ENCODE measurements around the gene KSR1.
"Not testable (repeated sequence)": the region's sequence is repeated elsewhere in the genome, so short reads cannot be mapped to it uniquely, and the experiment has no call there.

Gene KSR1

DNA sequence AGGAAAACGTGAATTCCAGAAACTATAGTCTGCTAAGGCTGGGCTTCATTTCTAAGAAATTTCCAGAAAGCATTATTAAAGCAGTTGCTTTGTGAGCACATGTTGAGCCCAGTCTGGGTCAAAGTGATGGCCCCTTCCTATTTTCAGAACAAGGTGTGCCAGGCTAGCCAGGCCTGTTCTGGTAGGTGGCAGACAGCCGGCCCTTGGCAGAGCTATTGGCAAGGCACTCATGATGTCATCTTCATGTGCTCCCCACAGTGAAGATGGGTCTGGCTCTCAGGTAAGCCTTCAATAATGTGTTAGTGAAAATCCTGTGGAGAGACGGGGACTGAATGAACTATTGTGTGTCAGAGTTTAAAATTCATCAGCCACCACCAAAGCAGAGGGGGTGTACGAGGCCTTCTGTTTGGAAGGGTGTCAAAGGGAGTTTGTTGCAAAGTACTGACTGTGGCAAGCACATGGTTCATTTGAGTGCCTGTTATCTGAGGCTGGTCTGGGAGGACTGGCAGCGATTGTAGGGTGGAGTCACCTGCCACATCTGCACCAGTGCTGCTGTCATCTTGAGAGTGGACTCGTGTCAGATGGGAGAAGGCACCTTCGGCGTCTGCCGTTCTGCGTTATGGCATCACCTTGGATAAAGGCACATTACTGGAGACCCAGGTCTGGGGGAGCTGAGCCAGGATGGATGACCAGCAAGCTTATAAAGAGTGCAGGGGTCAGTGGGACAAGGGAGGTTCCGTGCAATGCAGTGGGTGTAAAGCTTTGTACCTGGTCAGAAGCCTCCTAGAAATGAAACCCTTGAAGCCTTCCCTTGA, 43.4 kb downstream of the KSR1 start:
- H3K4me3 ChIP-seq (ENCODE audit: low read length), result no peak overlapping the region
- no peaks in the 10 kb centered on the region for H3K27me3 ChIP-seq (ENCODE audit: insufficient read depth, low read length)
- H3K9me3 ChIP-seq (ENCODE audit: low read length), result peaks cover 11% of the 10 kb centered on the region
- no peaks in the 10 kb centered on the region for H3K36me3 ChIP-seq (ENCODE audit: insufficient read depth, low read length)
- peaks cover 5% of the 10 kb centered on the region for H3K4me1 ChIP-seq (ENCODE audit: insufficient read depth, low read length)
- no peak overlapping the region for H2AFZ ChIP-seq (ENCODE audit: low read depth, low read length)

DNA sequence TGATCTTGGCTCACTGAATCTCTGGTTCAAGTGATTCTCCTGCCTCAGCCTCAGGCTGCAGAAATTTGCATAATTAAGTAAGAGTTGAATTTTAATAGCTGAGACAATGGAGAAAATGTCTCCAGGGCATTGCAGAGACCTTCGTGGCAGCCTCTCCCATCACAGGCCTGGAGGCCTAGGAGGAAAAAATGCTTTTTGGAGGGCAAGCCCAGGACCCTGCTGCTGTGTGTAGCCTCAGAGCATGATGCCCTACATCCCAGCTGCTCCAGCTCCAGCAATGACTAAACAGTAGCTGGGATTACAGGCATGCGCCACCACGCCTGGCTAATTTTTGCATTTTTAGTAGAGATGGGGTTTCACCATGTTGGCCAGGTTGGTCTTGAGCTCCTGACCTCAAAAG, 45.1 kb downstream of the KSR1 start:
- H3K4me1 ChIP-seq (ENCODE audit: insufficient read depth, low read length); H3K36me3 ChIP-seq (ENCODE audit: insufficient read depth, low read length); H3K27me3 ChIP-seq (ENCODE audit: insufficient read depth, low read length); H2AFZ ChIP-seq (ENCODE audit: low read depth, low read length); H3K4me3 ChIP-seq (ENCODE audit: low read length): not testable (repeated sequence)
- peaks cover 11% of the 10 kb centered on the region for H3K9me3 ChIP-seq (ENCODE audit: low read length)

DNA sequence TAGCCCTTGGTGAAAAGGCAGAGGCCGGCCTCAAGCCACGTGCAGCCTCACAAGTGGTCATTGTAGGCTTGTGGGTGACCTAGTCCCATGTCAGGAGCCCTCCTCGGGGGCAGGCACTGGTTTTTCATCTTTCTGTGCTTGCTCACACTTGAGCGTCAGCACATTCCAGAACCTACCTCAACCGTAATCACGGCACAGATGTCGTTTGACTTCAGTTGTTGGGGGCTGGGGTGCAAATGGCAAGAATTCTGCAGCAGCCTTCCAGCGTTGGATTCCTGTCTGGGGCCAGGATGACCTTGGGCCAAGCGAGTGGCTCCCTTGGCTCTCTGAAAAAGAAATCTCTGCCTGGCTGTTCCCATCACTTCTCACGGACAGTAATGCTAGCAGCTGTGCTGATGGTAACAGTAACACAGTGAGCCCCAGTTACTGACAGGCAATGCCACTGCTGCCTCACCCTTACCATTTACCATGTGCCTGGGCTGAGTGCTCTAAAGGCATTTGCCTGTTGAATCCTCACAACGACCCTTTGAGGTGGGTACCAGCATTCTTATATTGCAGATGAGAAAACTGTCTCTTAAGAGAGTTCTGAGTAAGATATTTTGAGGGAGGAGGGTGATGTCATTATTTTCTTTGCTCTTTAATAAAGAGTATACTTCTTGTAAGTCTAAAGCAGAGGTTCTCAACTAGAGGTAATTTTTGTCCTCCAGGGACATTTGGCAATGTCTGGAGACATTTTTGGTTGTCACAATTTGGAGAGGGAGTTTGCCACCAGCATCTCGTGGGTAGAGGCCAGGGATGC, 46.5 kb downstream of the KSR1 start:
- no peaks in the 10 kb centered on the region for H3K36me3 ChIP-seq (ENCODE audit: insufficient read depth, low read length)
- H3K9me3 ChIP-seq (ENCODE audit: low read length), result peaks cover 11% of the 10 kb centered on the region
- no peaks in the 10 kb centered on the region for H3K4me1 ChIP-seq (ENCODE audit: insufficient read depth, low read length)
- no peak overlapping the region for H2AFZ ChIP-seq (ENCODE audit: low read depth, low read length)
- no peak overlapping the region for H3K4me3 ChIP-seq (ENCODE audit: low read length)
- H3K27me3 ChIP-seq (ENCODE audit: insufficient read depth, low read length), result no peaks in the 10 kb centered on the region

DNA sequence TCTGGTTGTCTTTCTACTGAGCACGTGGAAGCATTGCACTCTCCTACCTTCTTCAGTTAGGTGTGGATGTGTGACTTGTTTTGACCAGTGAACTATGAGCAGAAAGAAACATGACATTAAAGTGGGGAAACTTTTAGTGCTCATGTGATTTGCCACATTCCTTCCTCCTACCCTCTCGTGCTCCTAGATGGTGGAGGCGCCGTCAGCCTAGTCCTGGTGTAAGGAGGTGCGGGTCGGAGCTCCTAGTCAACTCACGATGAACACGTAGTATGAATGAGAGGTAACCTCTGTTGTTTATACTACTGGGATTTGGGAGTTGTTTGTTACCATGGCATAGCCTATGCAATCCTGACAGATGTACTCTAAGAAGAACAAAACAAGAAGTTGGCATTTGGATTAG, 47.4 kb downstream of the KSR1 start:
- Histone ChIP-seq H3K4me3 (ENCODE audit: low read length) (no peak overlapping the region), H3K4me1 (ENCODE audit: insufficient read depth, low read length) (no peaks in the 10 kb centered on the region), H3K9me3 (ENCODE audit: low read length) (peaks cover 11% of the 10 kb centered on the region), H3K36me3 (ENCODE audit: insufficient read depth, low read length) (no peaks in the 10 kb centered on the region), H3K27me3 (ENCODE audit: insufficient read depth, low read length) (no peaks in the 10 kb centered on the region), H2AFZ (ENCODE audit: low read depth, low read length) (no peak overlapping the region)

DNA sequence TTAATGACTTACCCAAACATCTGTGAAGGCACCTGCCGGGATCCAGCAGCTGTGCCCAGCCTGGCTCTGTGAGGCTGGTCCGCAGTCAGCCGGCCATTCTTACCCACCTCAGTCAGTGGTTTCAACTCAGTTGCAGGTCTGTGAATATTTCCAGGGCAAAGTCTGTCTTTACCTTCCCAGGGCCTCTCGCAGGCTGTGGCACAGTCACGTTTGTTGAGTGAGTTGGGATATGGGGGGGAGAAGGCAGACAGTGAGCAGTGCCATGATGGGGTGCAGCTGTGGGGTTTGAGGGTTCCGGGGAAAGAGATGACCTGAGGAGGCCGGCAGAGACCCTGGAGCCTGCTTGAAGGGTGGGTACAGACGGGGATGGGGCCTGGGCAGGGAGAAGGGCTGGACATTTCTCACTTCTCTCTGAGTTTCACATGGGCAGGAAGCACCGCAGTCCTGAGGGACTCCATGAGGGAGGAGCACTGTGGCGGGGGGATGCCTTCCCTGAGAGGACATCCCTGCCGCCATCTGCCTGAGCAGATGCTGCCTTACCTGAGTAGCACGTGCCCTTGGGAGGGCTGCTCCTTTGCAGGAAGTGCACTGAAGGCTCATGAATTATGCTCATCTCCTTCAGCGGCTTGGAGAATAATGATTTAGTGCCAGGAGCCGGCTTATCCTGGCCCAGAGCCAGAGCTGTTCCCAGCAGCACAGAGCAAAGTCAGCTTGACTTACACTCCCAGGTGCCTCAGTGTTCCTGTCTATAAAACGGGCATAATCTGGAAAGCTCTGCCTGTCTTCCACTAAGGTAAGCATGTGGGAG, 48.1 kb downstream of the KSR1 start:
- Histone ChIP-seq H2AFZ (ENCODE audit: low read depth, low read length) (no peak overlapping the region), H3K27me3 (ENCODE audit: insufficient read depth, low read length) (no peaks in the 10 kb centered on the region), H3K36me3 (ENCODE audit: insufficient read depth, low read length) (no peaks in the 10 kb centered on the region), H3K9me3 (ENCODE audit: low read length) (peaks cover 11% of the 10 kb centered on the region), H3K4me1 (ENCODE audit: insufficient read depth, low read length) (no peaks in the 10 kb centered on the region), H3K4me3 (ENCODE audit: low read length) (no peak overlapping the region)

DNA sequence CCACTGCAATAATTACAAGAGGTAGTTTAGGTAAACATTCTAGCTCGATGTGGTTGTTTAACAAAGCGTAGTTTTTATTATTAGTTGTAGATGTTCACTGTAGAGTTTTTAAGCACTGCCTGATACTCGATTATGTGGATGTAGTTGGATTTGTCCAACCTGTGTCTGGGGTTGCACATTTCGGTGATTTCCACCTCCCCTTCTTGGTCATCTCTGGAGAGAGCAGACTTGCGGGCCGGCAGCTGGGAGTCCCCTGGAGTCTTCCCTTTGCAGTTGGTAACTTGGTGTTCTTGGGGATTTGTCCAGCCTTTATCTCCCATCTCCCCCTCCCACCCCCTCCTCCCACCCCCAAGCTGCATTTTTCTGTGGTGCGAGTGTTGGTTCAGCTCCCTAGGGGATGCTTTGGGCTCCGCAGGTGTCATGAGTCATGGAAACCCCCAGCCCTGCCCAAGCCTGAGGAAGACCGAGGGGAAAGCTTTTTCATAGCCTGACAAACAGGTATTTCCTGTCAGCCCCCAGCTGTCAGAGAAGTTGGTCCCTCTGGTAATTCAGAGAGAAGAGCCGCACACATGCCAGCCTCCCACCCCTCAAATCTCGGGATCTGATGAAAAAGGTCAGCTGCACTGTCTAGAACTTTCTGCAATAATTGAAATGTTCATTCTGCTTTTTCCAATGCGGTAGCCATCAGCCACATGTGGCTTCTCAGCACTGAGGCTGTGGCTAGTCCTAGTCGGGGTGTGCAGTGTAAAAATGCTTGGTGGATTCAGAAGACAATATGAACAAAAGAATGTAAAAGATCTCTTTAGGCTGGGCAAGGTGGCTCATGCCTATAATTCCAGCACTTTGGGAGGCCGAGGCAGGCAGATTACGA, 50.3 kb downstream of the KSR1 start:
- Histone ChIP-seq H3K4me1 (ENCODE audit: insufficient read depth, low read length) (peaks cover 5% of the 10 kb centered on the region), H3K36me3 (ENCODE audit: insufficient read depth, low read length) (no peaks in the 10 kb centered on the region), H3K9me3 (ENCODE audit: low read length) (peaks cover 3% of the 10 kb centered on the region), H2AFZ (ENCODE audit: low read depth, low read length) (no peak overlapping the region), H3K27me3 (ENCODE audit: insufficient read depth, low read length) (no peaks in the 10 kb centered on the region), H3K4me3 (ENCODE audit: low read length) (no peak overlapping the region)

DNA sequence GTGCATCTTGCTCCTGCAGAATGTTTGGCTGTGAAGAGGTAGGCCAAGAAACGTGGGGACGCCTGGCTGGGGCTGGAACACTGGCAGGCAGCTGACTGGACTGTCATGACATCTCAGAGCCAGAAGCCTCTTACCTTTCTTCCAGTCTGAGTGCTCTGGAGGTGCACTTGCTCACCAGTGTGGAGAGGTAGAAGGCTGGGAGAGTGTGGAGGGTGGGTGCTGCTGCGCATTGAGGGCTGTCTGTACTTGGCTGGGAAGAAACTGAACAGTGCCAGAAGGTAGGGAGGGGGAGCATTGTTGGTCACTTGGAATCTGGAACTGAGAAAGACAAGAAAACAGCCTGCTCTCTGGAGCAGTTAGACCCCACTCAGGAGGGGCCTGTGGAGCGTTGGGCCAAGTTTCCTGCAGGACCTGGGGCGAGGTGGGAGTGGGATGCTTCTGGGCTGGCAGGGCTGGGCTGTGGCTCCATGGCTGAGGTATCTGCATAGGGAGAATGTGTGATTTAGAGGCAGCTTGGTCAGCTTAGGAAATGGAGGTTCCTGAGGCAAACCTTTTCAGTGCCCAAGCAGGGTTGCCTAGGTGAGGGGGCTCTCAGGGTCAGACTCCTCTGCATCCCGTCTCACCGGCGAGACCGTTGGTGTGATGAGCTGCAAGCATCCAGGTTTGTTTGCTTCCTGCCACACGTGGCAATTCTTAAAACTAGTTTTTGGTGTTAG, 55.1 kb downstream of the KSR1 start:
- H2AFZ ChIP-seq (ENCODE audit: low read depth, low read length), result no peak overlapping the region
- H3K4me1 ChIP-seq (ENCODE audit: insufficient read depth, low read length), result peaks cover 33% of the 10 kb centered on the region
- H3K36me3 ChIP-seq (ENCODE audit: insufficient read depth, low read length), result no peaks in the 10 kb centered on the region
- H3K4me3 ChIP-seq (ENCODE audit: low read length), result no peak overlapping the region
- H3K9me3 ChIP-seq (ENCODE audit: low read length), result no peaks in the 10 kb centered on the region
- H3K27me3 ChIP-seq (ENCODE audit: insufficient read depth, low read length), result no peaks in the 10 kb centered on the region

DNA sequence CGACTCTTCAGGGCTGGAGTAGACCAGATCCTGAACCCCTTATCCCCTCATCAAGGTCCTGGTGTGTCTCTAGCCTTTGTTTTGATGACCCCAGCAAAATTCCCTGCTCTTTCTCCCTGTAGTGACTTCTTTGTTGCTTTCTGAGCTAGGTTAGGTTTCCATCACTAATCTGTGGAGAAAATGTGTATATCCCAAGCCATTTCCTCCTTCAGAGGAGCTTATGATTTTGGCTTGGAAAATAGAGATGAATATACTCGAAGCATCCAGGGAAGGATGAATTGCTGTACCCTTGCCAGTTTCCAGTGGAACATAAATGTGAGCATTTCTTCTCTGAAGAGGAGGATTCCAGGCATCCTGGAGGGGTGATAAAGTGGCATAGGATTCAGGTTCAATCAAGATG, 55.8 kb downstream of the KSR1 start:
- Histone ChIP-seq H3K4me1 (ENCODE audit: insufficient read depth, low read length) (peaks cover 33% of the 10 kb centered on the region), H3K36me3 (ENCODE audit: insufficient read depth, low read length) (no peaks in the 10 kb centered on the region), H2AFZ (ENCODE audit: low read depth, low read length) (no peak overlapping the region), H3K9me3 (ENCODE audit: low read length) (no peaks in the 10 kb centered on the region), H3K4me3 (ENCODE audit: low read length) (no peak overlapping the region), H3K27me3 (ENCODE audit: insufficient read depth, low read length) (no peaks in the 10 kb centered on the region)

DNA sequence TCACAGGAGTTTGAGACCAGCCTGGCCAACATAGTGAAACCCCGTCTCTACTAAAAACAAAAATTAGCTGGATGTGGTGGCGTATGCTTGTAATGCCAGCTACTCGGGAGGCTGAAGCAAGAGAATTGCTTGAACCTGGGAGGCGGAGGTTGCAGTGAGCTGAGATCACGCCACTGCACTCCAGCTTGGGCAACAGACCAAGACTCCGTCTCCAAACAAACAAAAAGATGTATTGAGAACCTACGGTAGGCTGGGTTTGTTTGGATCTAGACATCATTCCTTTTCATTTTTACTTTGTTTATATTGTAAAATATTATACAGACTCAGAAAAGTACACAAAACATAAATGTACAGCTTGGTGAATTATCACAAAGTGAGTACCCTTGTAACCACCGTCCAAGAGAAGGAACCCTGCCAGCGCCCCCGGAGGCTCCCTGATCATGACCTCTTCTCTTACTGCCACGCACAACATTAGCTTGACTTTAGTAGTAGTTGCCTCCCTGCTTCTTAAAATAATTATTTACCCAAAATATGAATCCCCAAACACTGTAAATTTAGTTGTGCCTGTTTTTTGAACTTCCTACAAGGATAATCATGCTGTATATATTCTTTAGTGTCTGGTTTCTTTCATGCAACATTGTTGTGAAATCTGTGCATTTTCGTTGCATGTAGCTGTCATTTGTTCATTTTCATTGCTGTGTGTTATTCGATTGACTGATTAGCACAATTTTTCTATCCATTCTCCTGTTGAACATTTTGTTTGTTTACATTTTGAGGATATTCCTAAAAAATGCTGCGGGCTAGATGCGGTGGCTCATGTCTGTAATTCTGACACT, 56.5 kb downstream of the KSR1 start:
- no peaks in the 10 kb centered on the region for H3K27me3 ChIP-seq (ENCODE audit: insufficient read depth, low read length)
- no peaks in the 10 kb centered on the region for H3K36me3 ChIP-seq (ENCODE audit: insufficient read depth, low read length)
- no peak overlapping the region for H2AFZ ChIP-seq (ENCODE audit: low read depth, low read length)
- H3K9me3 ChIP-seq (ENCODE audit: low read length), result no peaks in the 10 kb centered on the region
- peaks cover 33% of the 10 kb centered on the region for H3K4me1 ChIP-seq (ENCODE audit: insufficient read depth, low read length)
- no peak overlapping the region for H3K4me3 ChIP-seq (ENCODE audit: low read length)

DNA sequence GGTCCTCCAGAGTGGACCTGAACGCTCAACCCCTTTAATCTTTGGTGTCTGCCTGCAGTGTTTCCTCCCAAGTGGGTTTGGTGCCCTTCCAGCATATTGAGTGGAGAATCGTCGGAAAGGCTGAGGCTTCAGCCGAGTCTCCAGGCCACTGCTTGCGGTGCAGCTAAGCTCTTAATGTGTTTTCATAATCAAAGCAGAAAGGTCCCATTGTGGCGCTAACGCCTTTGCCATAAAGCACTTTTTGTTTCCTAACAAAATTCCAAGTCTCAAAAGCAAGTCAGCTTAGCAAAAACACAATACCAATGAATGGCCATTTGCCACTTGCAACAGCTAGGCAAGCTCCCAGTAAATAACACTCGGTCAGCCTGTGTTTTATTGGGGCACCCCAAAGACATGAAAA, 57.6 kb downstream of the KSR1 start:
- Histone ChIP-seq H3K27me3 (ENCODE audit: insufficient read depth, low read length) (no peaks in the 10 kb centered on the region), H3K4me1 (ENCODE audit: insufficient read depth, low read length) (peaks cover 33% of the 10 kb centered on the region), H3K36me3 (ENCODE audit: insufficient read depth, low read length) (no peaks in the 10 kb centered on the region), H3K4me3 (ENCODE audit: low read length) (no peak overlapping the region), H3K9me3 (ENCODE audit: low read length) (no peaks in the 10 kb centered on the region), H2AFZ (ENCODE audit: low read depth, low read length) (no peak overlapping the region)

DNA sequence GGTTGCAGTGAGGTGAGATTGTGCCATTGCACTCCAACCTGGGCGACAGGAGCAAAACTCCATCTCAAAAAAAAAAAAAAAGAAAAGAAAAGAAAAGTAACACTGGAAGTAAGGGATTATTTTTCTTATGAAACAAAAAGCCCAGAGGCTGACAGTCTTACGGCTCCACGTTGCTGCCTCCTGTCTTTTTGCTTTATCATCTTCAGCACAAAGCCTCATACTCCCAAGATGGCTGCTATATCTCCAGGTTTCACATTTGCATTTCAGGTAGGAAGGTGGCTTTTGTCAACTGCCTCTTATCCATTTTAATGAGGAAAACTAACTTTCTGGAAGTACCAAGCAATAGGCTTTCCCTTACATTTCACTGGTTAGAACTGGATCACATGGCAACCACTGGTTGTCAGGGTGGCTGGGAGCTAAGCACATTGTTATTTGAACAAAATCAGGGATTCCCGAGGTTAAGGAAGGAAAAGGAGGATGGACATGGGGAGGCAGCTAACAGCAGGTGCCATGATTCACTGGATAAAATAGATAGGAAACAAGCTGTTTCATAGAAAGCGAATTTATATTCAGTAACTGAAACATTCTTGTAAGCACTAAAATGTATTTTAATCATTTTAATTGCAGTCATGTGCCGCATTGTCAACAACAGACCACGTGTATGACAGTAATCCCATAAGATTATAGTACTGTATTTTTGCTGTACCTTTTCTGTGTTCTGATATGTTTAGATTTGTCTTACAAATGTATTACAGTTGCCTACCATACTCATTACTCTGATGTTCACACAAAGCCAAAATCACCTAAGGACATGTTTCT, 58.6 kb downstream of the KSR1 start:
- no peaks in the 10 kb centered on the region for H3K9me3 ChIP-seq (ENCODE audit: low read length)
- no peaks in the 10 kb centered on the region for H3K36me3 ChIP-seq (ENCODE audit: insufficient read depth, low read length)
- no peak overlapping the region for H2AFZ ChIP-seq (ENCODE audit: low read depth, low read length)
- no peaks in the 10 kb centered on the region for H3K27me3 ChIP-seq (ENCODE audit: insufficient read depth, low read length)
- no peak overlapping the region for H3K4me3 ChIP-seq (ENCODE audit: low read length)
- peaks cover 39% of the 10 kb centered on the region for H3K4me1 ChIP-seq (ENCODE audit: insufficient read depth, low read length)

Data from neuron (in vitro differentiated cells).